Measurements from ENCODE around the gene MDFIC. TPM values are rescaled to one million over a fixed set of nuclear protein-coding genes. Genes with fewer than 3 reads are reported as not detected.

MDFIC gene
- polyA plus RNA-seq, 1 of the 3 experiments (the other 2 are of a cell fraction): 2.8 TPM

GRCh38 chr7:114981323-114981722, 59.4 kb downstream of the MDFIC start:
- Histone ChIP-seq H3K9ac (no peak overlapping the region), H3F3A (replicated peaks; ENCODE audit: insufficient read depth) (no peaks in the 10 kb centered on the region), H3K9me2 (no peaks in the 10 kb centered on the region), H3K27me3 (ENCODE audit: insufficient read depth) (no peaks in the 10 kb centered on the region), H4K20me1 (ENCODE audit: insufficient read depth) (no peaks in the 10 kb centered on the region), H3K36me3 (replicated peaks in 1 of 2; ENCODE audit: control insufficient read depth in 1 of 2, insufficient read depth in 2 of 2, low read length in 1 of 2) (no peaks in the 10 kb centered on the region), H3K79me2 (ENCODE audit: insufficient read depth) (no peaks in the 10 kb centered on the region), H2AFZ (ENCODE audit: low read depth) (no peak overlapping the region), H3K4me1 (ENCODE audit: control insufficient read depth in 1 of 2, insufficient read depth in 2 of 2, low read depth in 1 of 2, low read length in 1 of 2) (no peaks in the 10 kb centered on the region; a peak in 1 of 4 replicates), H3K27ac (ENCODE audit: low read depth in 2 of 2, low read length in 1 of 2) (no peak overlapping the region), H3K9me3 (no peaks in the 10 kb centered on the region), H3K4me2 (no peak overlapping the region), H3K4me3 (ENCODE audit: low read depth in 2 of 2, low read length in 1 of 2) (no peak overlapping the region)
- ChIA-PET CTCF (no interaction called here), POLR2A (no interaction called here)
- DNase-seq: no peak
- TF ChIP-seq GABPA (IDR thresholded peaks at IDR 0.05; ENCODE audit: low read depth) (no peak), RCOR1 (IDR thresholded peaks at IDR 0.05; ENCODE audit: low read length) (no peak), GATA2 (CRISPR knock-in tag; IDR thresholded peaks at IDR 0.05) (no peak), MEF2A (IDR thresholded peaks at IDR 0.05; ENCODE audit: borderline replicate concordance, low read depth) (no peak), RXRA (IDR thresholded peaks at IDR 0.05; ENCODE audit: borderline replicate concordance, low read depth) (no peak), NFIC (IDR thresholded peaks at IDR 0.05; ENCODE audit: borderline replicate concordance) (no peak), MXI1 (IDR thresholded peaks at IDR 0.05; ENCODE audit: low read depth, low read length) (no peak), CHD2 (IDR thresholded peaks at IDR 0.05; ENCODE audit: low read length, partially characterized antibody) (no peak), POLR2AphosphoS5 (IDR thresholded peaks at IDR 0.05; ENCODE audit: low read depth, low read length) (no peak)
- TF ChIP-seq, protein P1, sequence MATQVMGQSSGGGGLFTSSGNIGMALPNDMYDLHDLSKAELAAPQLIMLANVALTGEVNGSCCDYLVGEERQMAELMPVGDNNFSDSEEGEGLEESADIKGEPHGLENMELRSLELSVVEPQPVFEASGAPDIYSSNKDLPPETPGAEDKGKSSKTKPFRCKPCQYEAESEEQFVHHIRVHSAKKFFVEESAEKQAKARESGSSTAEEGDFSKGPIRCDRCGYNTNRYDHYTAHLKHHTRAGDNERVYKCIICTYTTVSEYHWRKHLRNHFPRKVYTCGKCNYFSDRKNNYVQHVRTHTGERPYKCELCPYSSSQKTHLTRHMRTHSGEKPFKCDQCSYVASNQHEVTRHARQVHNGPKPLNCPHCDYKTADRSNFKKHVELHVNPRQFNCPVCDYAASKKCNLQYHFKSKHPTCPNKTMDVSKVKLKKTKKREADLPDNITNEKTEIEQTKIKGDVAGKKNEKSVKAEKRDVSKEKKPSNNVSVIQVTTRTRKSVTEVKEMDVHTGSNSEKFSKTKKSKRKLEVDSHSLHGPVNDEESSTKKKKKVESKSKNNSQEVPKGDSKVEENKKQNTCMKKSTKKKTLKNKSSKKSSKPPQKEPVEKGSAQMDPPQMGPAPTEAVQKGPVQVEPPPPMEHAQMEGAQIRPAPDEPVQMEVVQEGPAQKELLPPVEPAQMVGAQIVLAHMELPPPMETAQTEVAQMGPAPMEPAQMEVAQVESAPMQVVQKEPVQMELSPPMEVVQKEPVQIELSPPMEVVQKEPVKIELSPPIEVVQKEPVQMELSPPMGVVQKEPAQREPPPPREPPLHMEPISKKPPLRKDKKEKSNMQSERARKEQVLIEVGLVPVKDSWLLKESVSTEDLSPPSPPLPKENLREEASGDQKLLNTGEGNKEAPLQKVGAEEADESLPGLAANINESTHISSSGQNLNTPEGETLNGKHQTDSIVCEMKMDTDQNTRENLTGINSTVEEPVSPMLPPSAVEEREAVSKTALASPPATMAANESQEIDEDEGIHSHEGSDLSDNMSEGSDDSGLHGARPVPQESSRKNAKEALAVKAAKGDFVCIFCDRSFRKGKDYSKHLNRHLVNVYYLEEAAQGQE (IDR thresholded peaks at IDR 0.05; ENCODE audit: low read depth, low read length): no peak
- TF ChIP-seq, protein P2, sequence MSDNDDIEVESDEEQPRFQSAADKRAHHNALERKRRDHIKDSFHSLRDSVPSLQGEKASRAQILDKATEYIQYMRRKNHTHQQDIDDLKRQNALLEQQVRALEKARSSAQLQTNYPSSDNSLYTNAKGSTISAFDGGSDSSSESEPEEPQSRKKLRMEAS (IDR thresholded peaks at IDR 0.05; ENCODE audit: low read depth): no peak
- WGBS (ENCODE audit: low lambda C conversion rate): 35% methylated on average over 2 of the region's 2 CpGs

DNA sequence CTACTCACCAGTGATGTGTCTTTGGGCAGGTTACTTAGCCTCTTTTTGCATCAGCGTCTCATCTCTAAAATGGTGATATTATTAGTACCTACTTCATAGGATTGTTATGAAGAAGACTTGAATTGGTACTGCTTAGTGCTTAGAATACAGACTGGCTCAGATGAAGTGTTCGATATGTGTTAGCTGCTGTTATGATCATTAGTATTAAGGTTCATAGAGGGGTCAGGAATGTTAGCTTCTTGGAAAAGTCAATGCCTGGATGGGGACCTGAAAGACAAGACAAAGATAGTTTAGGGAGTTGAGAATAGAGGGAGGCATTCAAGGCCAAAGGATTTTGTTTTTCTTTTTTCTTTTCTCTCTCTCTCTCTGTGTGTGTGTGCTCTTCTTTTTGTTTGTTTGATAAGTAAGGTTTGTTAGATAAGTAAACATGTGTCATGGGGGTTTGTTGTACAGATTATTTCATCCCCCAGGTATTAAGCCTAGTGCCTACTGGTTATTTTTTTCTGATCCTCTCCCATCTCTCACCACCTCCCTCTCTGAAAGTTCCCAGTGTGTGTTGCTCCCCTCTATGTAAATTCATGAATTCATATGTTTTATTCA, 63.3 kb downstream of the MDFIC start:
- no peak overlapping the region for H3K27ac ChIP-seq (ENCODE audit: low read depth in 2 of 2, low read length in 1 of 2)

More for the DNA sequence above, 63.3 kb downstream of the MDFIC start:
- no peak for DNase-seq
- no peak overlapping the region for H3K9ac ChIP-seq
- ChIA-PET CTCF (no interaction called here), POLR2A (no interaction called here)
- H3K9me2 ChIP-seq: no peaks in the 10 kb centered on the region
- H3F3A ChIP-seq (replicated peaks; ENCODE audit: insufficient read depth): no peaks in the 10 kb centered on the region
- no peaks in the 10 kb centered on the region for H3K27me3 ChIP-seq (ENCODE audit: insufficient read depth)
- no peaks in the 10 kb centered on the region for H3K9me3 ChIP-seq
- no peaks in the 10 kb centered on the region for H3K36me3 ChIP-seq (replicated peaks in 1 of 2; ENCODE audit: control insufficient read depth in 1 of 2, insufficient read depth in 2 of 2, low read length in 1 of 2)
- no peaks in the 10 kb centered on the region for H4K20me1 ChIP-seq (ENCODE audit: insufficient read depth)
- H3K4me1 ChIP-seq (ENCODE audit: control insufficient read depth in 1 of 2, insufficient read depth in 2 of 2, low read depth in 1 of 2, low read length in 1 of 2): no peaks in the 10 kb centered on the region
- WGBS (ENCODE audit: low lambda C conversion rate): 12% methylated on average over 2 of the region's 2 CpGs
- H2AFZ ChIP-seq (ENCODE audit: low read depth): no peak overlapping the region
- TF ChIP-seq TEAD4 (IDR thresholded peaks at IDR 0.05; ENCODE audit: borderline replicate concordance, insufficient read depth) (no peak), RFX5 (IDR thresholded peaks at IDR 0.05; ENCODE audit: low read length) (no peak), FOXJ3 (CRISPR knock-in tag; IDR thresholded peaks at IDR 0.05) (no peak), FOSL2 (IDR thresholded peaks at IDR 0.05; ENCODE audit: borderline replicate concordance, low read depth) (no peak), RXRA (IDR thresholded peaks at IDR 0.05; ENCODE audit: borderline replicate concordance, low read depth) (no peak)
- no peak overlapping the region for H3K4me3 ChIP-seq (ENCODE audit: low read depth in 2 of 2, low read length in 1 of 2)
- H3K79me2 ChIP-seq (ENCODE audit: insufficient read depth): no peaks in the 10 kb centered on the region
- H3K4me2 ChIP-seq: no peak overlapping the region
